Measurements from ENCODE around the gene SEMA5B. TPM values are rescaled to one million over a fixed set of nuclear protein-coding genes. Genes with fewer than 3 reads are reported as not detected.

SEMA5B gene
- total RNA-seq, 1 experiment from 2014 or later, result 0.04 TPM

GRCh38 chr3:122925756-122926155 lies 101.8 kb downstream of the SEMA5B start:
- no TSS peak for BruUV-seq (replicated peaks)

GRCh38 chr3:122924056-122924455 lies 103.5 kb downstream of the SEMA5B start:
- CTCF ChIA-PET, result no interaction called here
- Histone ChIP-seq H3K36me3 (ENCODE audit: low read depth, low read length) (no peaks in the 10 kb centered on the region), H3K27me3 (ENCODE audit: low read length) (peaks cover 40% of the 10 kb centered on the region)

More at GRCh38 chr3:122925756-122926155, 101.8 kb downstream of the SEMA5B start:
- CTCF ChIA-PET, result no interaction called here
- H3K4me3 ChIP-seq (ENCODE audit: low read length), result no peak overlapping the region
- intact Hi-C loops (cut with micrococcal nuclease), result no loop called here
- ATAC-seq (peak; percentile 14; the same call in 1 of the 2 replicates), DNase-seq (no peak)
- no peaks in the 10 kb centered on the region for H4K20me1 ChIP-seq (ENCODE audit: low read length)
- no peaks in the 10 kb centered on the region for H3K79me2 ChIP-seq (ENCODE audit: low read length)
- no peak overlapping the region for H3K27ac ChIP-seq (ENCODE audit: low read length)
- POLR2A ChIA-PET (ENCODE audit: unreplicated experiment), result no interaction called here
- H3K9me2 ChIP-seq (replicated peaks; ENCODE audit: low read length), result no peaks in the 10 kb centered on the region
- H3K4me1 ChIP-seq (ENCODE audit: insufficient read depth, low read length), result no peaks in the 10 kb centered on the region
- peaks cover 29% of the 10 kb centered on the region for H3K27me3 ChIP-seq (ENCODE audit: low read length)
- TF ChIP-seq EZH2phosphoT487 (IDR thresholded peaks at IDR 0.05; ENCODE audit: borderline replicate concordance, low read length) (no peak), EZH2 (IDR thresholded peaks at IDR 0.05; ENCODE audit: low read length, unreplicated experiment) (no peak), CTCF (conservative IDR thresholded peaks at IDR 0.05; ENCODE audit: low read depth, low read length) (no peak)
- H3K4me2 ChIP-seq (ENCODE audit: low read length), result no peak overlapping the region
- H3K9ac ChIP-seq (ENCODE audit: low read length), result no peak overlapping the region
- H3K36me3 ChIP-seq (ENCODE audit: low read depth, low read length), result no peaks in the 10 kb centered on the region
- no peaks in the 10 kb centered on the region for H3F3A ChIP-seq (ENCODE audit: low read length, unreplicated experiment)
- H2AFZ ChIP-seq (ENCODE audit: low read length), result no peak overlapping the region
- H3K9me3 ChIP-seq (ENCODE audit: low read length), result no peaks in the 10 kb centered on the region

More at GRCh38 chr3:122924056-122924455, 103.5 kb downstream of the SEMA5B start:
- TF ChIP-seq EZH2 (IDR thresholded peaks at IDR 0.05; ENCODE audit: low read length, unreplicated experiment) (no peak), CTCF (conservative IDR thresholded peaks at IDR 0.05; ENCODE audit: low read depth, low read length) (no peak), EZH2phosphoT487 (IDR thresholded peaks at IDR 0.05; ENCODE audit: borderline replicate concordance, low read length) (no peak)
- no peak overlapping the region for H3K4me3 ChIP-seq (ENCODE audit: low read length)
- no peaks in the 10 kb centered on the region for H3K4me1 ChIP-seq (ENCODE audit: insufficient read depth, low read length)
- no peak for DNase-seq
- POLR2A ChIA-PET (ENCODE audit: unreplicated experiment), result no interaction called here
- no peak overlapping the region for H2AFZ ChIP-seq (ENCODE audit: low read length)
- no peaks in the 10 kb centered on the region for H3K9me3 ChIP-seq (ENCODE audit: low read length)
- no peak for ATAC-seq
- no TSS peak for BruUV-seq (replicated peaks)
- H4K20me1 ChIP-seq (ENCODE audit: low read length), result no peaks in the 10 kb centered on the region
- intact Hi-C loops (cut with micrococcal nuclease), result no loop called here
- H3K4me2 ChIP-seq (ENCODE audit: low read length), result no peak overlapping the region
- no peaks in the 10 kb centered on the region for H3K79me2 ChIP-seq (ENCODE audit: low read length)
- no peak overlapping the region for H3K9ac ChIP-seq (ENCODE audit: low read length)
- no peaks in the 10 kb centered on the region for H3F3A ChIP-seq (ENCODE audit: low read length, unreplicated experiment)
- H3K27ac ChIP-seq (ENCODE audit: low read length), result no peak overlapping the region
- no peaks in the 10 kb centered on the region for H3K9me2 ChIP-seq (replicated peaks; ENCODE audit: low read length)

Measured in PC-3 (cell line).